ENCODE data around the gene PDE4DIP.
"Not testable (repeated sequence)": the region's sequence is repeated elsewhere in the genome, so short reads cannot be mapped to it uniquely, and the experiment has no call there.

The PDE4DIP gene

DNA sequence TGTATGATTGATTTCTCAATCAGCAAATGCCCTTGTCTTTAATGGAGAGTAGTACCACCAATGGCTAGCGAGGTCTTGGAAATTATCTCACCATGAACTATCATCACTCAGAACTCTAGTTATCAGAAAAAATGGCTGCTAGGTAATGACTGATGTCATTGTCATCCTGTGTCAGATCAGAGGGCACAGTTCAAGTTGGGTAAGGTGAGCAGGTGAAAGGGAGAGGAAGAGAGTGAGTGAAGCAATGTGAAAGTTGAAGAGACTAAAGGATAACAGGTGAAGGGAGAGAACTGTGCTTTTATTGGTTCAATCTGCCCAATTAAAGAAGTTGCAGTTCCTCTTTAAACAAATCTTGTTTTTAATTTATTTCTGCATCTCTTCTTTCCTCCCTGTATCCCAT lies 76.8 kb downstream of the PDE4DIP start:
- ATAC-seq, result peak in 1 of 2 donors; percentile 48

DNA sequence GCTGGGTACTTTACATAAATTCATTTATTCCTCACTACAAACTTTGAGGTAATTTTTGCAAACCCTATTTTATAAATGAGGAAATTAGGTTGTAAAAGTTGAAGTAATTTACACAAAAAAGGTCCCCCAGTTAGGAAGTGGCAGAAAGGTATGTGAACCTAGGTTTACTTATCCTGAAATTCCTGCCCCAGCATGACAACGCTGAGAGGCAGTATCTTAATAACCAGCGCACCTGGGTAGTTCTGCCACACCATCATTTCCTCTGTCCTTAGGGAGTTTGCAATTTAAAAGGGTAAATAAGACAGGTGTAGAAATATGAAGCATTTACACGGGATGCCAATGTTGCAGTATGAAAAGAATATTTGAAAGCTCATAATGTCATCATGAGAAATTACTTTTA lies 79.6 kb downstream of the PDE4DIP start:
- ATAC-seq, result not testable (repeated sequence)

DNA sequence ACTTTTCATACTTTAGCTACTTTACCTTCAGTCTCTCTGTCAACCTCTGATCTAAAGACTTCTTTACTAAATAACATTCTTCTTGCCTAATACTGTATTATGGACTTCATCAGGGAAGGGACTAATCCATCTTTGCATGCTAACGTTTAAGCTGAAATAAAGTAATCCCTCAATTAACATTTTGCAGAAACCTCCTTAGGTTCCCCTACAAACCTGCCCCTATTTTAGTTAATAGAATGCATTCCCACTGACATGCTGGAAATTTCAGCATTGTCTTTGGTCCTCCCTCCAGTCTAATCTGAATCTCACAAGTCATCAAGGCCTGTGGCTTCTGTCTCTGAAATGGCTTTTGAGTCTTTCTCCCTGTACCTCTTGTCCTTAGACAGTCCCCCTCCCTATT lies 83.4 kb downstream of the PDE4DIP start:
- not testable (repeated sequence) for ATAC-seq

DNA sequence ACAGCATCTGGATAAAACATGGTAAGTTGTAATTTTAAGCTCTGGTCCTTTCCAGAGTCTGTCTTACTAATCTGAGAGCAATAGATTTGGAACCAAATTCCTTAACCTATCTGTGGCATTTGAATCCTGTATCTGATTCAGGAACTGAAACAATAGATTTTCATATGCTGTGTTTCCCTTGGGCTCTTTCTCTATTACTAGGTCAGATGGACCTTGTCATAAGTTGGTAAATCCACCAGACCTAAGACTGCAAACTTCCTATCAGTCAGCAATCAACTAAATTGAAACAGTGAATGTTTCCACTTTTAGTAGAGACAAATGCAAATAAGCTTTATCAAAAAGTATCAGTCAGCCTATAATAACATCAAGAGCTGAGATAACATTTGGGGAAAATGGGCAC lies 85.0 kb downstream of the PDE4DIP start:
- not testable (repeated sequence) for ATAC-seq

DNA sequence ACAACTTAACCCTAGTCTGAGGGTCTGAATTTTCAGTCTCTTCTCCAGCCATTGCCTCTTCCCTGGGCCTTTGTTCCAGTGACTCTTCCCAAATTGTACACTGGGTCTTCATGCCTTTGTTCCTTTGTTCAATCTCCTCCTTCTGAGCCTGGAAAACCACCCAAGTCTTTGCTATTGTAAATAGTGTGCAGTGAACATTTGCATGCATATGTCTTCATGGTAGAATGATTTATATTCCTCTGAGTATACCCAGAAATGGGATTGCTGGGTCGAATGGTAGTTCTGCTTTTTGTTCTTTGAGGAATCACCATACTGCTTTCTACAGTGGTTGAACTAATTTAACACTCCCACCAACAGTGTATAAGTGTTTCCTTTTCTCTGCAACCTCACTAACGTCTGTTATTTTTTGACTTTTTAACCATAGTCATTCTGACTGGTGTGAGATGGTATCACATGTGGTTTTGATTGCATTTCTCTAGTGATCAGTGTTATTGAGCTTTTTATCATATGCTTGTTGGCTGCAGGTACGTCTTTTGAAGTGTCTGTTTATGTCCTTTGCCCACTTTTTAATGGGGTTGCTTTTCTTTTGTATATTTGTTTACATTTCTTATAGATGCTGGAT lies 91.3 kb downstream of the PDE4DIP start:
- ATAC-seq, result not testable (repeated sequence)

DNA sequence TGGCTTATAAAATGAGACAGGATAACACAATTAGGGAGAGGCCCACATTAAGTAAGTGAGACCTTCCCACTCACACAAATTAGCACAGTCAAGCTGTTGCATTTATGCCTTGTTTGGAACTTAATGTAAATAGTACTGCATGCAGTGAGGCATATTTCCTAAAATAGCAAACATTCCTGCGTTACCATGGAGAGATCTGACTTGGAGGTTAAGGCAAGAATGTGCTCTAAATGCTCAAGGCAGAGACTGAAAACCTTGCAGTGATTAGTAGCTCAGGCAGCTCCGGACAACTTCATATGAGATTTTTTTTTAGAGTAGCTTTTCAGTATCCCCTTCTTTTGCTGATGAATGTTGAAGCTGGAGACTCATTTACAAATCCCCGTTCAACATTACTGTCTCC lies 98.7 kb downstream of the PDE4DIP start:
- not testable (repeated sequence) for ATAC-seq

DNA sequence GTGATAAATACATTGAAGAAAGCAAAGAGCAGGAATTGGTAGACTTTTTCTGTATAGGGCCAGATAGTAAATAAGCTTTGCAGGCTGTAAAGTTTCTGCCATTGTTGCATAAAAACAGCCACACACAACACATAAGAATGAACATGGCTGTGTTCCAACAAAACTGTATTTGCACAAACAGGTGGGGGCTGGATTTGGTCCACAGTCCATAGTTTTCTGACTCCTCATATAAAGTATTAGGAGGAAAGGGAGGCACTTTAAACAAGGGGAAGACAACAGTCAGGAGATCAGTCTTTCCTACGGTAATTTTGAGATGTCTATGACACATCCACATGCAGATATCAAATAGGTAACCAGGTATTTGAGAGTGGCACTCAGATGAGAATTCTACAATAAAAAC lies 100.9 kb downstream of the PDE4DIP start:
- ATAC-seq, result not testable (repeated sequence)

DNA sequence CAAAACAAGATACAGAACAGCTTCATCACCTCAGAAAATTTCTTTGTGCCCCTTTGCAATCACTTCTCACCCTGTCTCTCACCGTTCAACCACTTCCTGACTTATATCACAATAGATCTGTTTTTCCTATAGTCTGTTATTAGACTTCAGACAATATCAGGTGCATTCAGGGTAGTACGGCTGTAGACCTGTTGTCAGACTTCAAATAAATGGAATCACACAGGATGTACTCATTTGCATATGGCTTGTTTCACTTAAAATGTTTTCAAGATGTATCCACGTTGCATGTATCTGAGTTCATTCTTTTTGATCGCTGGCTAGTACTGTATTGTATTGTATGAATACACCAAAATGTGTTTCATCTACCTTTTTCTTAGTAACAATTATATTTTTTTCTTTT lies 104.5 kb downstream of the PDE4DIP start:
- ATAC-seq, result peak; percentile 24 to 25

DNA sequence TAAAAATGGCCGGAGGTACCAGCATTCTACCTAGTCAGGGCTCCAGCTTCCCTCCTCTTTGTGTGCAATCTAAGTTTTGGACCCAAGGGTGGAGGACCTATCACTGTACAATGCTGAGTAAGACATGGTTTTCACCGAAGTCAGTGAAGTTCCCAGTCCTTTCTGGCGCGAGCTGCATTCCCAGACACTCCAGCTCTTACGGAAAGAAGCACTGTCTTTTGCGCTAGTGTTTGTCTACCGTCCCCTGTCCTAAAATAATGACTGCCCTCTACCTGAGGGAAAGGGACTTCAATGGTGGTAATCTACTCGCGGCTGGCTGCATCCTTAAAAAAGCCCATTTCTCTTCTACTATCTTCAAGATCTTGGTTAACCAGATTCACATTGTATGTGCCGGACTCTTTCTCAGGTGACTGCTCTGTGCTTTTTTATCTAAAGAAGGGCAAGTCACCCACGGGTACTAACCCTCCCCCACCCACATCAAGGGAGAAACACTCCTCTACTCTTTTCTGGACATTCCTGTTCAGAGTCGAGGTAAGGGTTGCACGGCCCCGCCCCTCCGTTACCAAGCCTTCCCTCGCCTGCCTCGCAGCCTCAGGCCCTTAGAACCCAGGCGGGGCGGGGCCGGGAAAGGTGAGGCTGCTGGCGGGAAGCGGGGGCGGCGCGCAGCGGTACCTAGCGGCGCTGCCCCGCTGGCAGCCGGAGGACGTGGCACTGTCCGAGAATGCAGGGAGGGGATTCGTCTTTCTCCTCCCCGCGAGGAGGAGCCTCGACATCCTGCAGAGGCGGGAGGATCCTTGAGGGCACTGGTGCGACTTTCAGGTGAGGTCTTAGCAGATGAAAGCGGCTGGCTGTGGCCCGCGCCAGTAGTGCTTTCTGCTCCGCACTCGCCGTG lies 107.4 kb downstream of the PDE4DIP start:
- peak; percentile 68 to 74 for ATAC-seq

DNA sequence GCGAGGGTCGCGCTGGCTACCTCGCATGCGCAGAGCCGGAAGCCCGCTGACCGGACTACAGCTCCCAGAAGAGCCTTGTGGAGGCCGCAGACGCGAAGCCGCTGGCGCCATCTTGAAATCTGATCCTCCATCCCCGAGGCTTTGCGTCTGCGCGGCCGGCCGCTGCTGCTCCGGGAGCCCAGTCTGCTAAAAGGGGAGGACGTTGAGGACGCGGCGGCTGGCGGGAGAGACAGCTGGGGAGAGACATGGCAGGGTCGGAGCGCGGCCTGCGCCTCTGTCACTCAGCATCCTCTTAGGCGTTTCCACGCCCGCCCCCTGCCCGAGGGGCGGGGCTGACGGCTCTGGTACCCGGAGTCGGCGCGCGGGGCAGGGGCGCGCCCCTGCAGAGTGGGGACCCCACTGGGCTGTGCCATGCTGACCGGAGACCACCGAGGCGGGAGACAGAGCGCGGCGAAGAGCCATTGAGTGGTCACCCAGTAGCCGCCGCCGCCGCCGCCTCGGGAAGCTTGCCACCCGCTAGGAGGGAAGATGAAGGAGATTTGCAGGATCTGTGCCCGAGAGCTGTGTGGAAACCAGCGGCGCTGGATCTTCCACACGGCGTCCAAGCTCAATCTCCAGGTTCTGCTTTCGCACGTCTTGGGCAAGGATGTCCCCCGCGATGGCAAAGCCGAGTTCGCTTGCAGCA lies 108.2 kb downstream of the PDE4DIP start:
- peak; percentile 73 to 82 for ATAC-seq

DNA sequence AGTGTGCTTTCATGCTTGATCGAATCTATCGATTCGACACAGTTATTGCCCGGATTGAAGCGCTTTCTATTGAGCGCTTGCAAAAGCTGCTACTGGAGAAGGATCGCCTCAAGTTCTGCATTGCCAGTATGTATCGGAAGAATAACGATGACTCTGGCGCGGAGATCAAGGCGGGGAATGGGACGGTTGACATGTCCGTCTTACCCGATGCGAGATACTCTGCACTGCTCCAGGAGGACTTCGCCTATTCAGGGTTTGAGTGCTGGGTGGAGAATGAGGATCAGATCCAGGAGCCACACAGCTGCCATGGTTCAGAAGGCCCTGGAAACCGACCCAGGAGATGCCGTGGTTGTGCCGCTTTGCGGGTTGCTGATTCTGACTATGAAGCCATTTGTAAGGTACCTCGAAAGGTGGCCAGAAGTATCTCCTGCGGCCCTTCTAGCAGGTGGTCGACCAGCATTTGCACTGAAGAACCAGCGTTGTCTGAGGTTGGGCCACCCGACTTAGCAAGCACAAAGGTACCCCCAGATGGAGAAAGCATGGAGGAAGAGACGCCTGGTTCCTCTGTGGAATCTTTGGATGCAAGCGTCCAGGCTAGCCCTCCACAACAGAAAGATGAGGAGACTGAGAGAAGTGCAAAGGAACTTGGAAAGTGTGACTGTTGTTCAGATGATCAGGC lies 108.8 kb downstream of the PDE4DIP start:
- ATAC-seq, result not testable (repeated sequence)

DNA sequence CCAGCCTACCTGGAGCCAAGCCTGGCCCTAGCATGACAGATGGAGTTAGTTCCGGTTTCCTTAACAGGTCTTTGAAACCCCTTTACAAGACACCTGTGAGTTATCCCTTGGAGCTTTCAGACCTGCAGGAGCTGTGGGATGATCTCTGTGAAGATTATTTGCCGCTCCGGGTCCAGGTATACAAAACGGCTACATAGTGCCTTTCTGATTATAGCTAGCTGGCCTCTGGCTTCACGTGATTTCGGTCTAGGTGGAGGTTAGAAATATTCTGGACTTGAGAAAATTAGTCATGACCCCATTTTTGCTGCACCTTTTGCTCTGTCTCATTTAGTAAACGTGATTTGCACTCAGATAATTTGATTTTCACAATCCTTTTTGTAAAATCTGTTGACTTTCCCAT lies 109.5 kb downstream of the PDE4DIP start:
- ATAC-seq, result not testable (repeated sequence)

DNA sequence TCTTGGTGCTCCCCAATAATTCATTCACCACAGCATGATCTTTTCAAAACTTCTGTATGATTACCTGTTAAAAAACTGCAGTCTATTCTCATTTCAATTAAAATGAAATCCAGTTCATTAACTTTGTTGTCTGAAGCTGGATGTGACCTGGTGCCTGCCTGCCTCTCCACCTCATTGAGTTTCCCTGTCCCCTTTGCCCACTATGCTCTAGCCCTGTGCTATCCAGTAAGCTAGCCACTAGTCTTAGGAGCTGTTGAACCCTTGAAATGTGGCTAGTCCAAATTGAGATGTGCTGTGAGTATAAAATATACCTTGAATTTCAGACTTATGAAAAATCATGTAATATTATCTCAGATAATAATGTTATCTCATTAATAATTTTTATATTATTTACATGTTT lies 114.1 kb downstream of the PDE4DIP start:
- not testable (repeated sequence) for ATAC-seq

DNA sequence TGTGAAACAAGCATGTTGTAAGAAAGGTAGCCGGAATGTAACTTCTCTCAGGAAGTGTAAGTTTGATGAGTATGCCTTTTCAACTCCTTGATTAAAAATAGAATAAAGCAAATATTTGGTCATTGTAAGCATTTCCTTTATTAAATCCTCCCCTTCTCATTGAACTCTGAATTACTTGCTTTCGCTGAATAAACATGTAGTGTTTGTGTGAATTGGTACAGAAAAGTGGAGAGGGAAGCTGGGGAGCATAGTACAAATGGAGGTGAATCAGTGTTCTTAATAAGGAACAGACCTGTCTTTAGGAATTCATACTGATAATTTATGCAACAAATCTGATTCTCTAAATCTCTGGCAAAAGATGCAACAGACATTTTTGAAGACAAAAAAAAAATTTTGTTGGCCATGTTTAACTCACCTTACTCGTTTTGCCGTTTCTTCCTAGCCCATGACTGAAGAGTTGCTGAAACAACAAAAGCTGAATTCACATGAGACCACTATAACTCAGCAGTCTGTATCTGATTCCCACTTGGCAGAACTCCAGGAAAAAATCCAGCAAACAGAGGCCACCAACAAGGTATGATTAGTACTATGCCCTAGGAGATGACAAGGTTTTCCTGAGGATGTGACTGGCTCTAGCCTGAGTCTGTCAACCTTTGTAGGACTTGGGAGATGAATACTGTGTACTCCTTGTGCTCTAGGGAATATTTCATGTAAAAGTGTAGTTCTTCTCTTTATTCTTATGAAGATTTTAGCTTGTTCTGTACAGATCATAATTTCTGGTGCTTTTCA lies 116.2 kb downstream of the PDE4DIP start:
- not testable (repeated sequence) for ATAC-seq

DNA sequence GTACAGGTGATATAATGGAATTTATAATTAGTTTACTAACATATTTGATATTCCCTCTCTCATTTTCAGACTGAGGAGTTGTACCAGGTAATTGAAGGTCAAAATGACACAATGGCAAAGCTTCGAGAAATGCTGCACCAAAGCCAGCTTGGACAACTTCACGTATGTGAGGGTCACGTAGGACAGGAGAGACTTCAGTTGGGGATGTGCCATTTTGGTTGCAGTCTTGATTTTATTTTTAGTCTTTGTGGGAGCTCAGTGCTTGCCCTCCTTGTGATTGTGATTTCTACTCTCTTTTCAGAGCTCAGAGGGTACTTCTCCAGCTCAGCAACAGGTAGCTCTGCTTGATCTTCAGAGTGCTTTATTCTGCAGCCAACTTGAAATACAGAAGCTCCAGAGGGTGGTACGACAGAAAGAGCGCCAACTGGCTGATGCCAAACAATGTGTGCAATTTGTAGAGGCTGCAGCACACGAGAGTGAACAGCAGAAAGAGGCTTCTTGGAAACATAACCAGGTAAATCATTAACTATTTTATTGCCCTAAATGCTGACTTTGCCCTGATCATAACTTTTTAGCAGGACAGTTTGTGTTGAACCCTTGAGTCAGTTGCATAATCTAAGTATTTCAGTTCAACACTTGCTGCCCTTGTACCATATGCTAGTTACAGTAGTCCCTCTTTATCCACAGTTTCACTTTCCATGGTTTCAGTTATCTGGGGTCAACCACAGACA lies 118.1 kb downstream of the PDE4DIP start:
- ATAC-seq, result not testable (repeated sequence)

DNA sequence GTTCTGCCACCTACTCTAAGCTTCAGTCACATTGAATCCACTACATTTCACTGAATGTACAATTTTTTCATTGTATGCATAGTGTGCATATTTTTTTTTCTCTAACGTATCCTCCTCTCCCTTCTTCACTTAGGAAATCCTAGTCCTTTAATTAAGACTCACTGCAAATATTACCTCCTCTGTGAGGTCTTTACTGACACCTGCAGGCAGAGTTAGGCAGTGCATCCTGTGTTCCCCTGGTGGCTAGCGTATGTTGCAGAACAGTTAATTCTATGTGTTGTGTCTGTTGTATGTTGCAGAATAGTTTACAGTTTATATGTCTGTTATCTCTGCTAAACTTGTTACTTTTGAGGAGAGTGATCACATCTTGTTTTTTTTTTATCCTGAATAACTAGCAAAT lies 121.9 kb downstream of the PDE4DIP start:
- ATAC-seq, result peak; percentile 76 to 79

DNA sequence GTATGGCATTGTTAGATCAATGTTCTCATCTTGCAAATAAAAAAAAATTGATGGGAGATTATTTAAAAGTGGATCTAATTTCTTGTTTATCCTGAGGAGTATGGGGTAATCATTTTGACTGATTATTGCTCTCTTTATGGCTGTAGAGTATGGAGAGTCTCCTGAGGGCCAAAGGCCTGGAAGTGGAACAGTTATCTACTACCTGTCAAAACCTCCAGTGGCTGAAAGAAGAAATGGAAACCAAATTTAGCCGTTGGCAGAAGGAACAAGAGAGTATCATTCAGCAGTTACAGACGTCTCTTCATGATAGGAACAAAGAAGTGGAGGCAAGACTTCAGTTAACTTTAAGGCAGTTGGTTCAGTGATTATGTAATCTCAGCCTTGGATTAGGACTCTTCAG lies 123.4 kb downstream of the PDE4DIP start:
- not testable (repeated sequence) for ATAC-seq

DNA sequence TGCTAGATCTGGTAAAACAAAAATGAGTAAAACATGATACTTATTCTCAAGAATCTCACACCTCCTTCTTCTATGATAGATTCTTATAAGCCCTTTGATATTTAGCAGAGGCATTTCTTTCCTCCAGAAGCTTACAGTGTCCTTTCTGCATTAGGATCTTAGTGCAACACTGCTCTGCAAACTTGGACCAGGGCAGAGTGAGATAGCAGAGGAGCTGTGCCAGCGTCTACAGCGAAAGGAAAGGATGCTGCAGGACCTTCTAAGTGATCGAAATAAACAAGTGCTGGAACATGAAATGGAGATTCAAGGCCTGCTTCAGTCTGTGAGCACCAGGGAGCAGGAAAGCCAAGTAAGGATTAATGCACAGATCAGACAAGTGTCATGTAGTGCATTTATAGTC lies 124.5 kb downstream of the PDE4DIP start:
- ATAC-seq, result not testable (repeated sequence)

DNA sequence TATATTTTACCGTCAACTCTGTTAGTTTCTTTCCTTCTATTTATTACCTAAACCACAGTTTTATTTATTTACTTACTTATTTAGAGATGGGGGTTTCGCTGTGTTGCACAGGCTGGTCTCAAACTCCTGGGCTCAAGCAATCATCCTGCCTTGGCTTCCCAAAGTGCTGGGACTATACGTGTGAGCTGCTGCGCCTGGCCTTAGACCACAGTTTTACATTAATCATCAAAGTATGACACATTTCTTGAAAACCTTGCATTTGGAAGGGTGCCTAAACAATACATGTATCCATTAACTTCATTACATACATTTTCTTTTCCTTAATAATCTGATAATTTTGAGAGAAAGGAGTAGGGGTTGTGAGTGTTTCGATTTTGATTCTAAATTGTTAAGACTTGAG lies 124.9 kb downstream of the PDE4DIP start:
- not testable (repeated sequence) for ATAC-seq

DNA sequence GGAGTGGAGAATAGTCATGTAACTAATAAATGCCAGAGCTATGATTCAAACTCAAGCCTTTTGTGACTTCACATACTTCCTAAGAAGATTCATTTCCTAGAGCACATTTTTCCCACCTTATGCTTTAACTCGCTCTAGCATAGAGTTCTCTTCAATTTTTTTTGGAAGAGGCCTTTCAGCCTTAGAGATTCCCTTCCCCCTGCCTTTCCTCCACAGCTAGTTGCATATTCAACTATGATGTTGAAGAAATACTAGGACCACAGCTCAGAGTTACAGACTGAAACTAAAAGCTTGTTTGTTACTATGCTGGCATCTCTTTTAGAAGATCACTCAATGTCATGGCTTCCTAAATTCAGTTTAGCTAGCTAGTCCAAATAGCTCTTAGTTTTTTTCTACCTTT lies 131.2 kb downstream of the PDE4DIP start:
- peak; percentile 52 to 57 for ATAC-seq

DNA sequence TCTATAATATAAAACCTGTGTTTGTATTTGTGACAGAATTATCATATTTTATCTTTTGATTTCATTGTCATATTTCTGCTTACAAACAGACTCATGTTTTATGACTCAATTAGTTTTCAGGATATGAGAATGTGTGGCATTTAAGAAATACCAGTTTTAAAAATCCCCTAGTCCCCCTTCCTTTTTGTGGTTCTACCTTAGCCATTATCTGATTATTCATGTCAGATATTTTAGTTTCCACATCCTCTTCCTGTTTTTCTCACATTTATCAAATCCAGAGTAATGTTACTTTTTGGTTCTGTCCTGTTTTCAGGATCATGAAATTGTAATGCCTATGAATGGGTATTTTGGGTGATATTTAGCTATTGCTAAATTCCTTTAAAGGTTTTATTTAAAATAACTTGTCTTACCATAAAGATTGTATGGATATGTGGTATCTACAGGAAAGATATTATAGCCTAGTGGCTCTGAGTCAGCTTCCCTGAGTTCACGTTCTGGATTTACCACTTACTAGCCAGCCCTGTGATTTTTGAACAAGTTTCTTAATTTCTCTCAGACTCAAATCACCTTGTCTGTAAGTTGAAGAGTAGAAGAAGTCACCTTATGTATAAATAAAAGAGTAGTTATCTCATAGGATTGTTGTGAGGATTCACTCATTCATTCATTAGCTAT lies 131.8 kb downstream of the PDE4DIP start:
- peak; percentile 82 to 85 for ATAC-seq
